Hepatic stellate cell (primary cell): ENCODE results near the gene ZFC3H1.

Experiments used
- DNase-seq: peaks from one replicate; pipeline ENCODE4 v3.0.0; 2011; ENCODE audit warnings: low spot score

Gene ZFC3H1

GRCh38 chr12:71627438-71628002 is 36.1 kb downstream of the ZFC3H1 start:
- DNase-seq, result no peak

- no peak for DNase-seq
Measured at GRCh38 chr12:71626768-71627167, 36.9 kb downstream of the ZFC3H1 start.

- no peak for DNase-seq
Measured at GRCh38 chr12:71626098-71626497, 37.5 kb downstream of the ZFC3H1 start.

- no peak for DNase-seq
Measured at GRCh38 chr12:71625476-71625875, 38.2 kb downstream of the ZFC3H1 start.

- no peak for DNase-seq
Measured at GRCh38 chr12:71621938-71622337, 41.7 kb downstream of the ZFC3H1 start.

- DNase-seq, result no peak
Measured at GRCh38 chr12:71610031-71610795, 53.4 kb downstream of the ZFC3H1 start.

- no peak for DNase-seq
Measured at GRCh38 chr12:71607494-71608330, 55.9 kb downstream of the ZFC3H1 start.

- no peak for DNase-seq
Measured at GRCh38 chr12:71605039-71605438, 58.6 kb downstream of the ZFC3H1 start.

- DNase-seq, result no peak
Measured at GRCh38 chr12:71602761-71603577, 60.7 kb downstream of the ZFC3H1 start.

- DNase-seq, result no peak
Measured at GRCh38 chr12:71601546-71601945, 62.1 kb downstream of the ZFC3H1 start.

GRCh38 chr12:71599210-71599609 is 64.4 kb downstream of the ZFC3H1 start:
- no peak for DNase-seq

GRCh38 chr12:71594214-71594948 is 69.3 kb downstream of the ZFC3H1 start:
- DNase-seq, result peak; percentile 10

- DNase-seq, result no peak
Measured at GRCh38 chr12:71592841-71593240, 70.8 kb downstream of the ZFC3H1 start.

GRCh38 chr12:71591601-71592000 is 72.0 kb downstream of the ZFC3H1 start:
- no peak for DNase-seq

- DNase-seq, result no peak
Measured at GRCh38 chr12:71589478-71589881, 74.2 kb downstream of the ZFC3H1 start.

GRCh38 chr12:71587012-71587411 is 76.6 kb downstream of the ZFC3H1 start:
- DNase-seq, result no peak

- DNase-seq, result no peak
Measured at GRCh38 chr12:71585218-71585617, 78.4 kb downstream of the ZFC3H1 start.

GRCh38 chr12:71584356-71584755 is 79.3 kb downstream of the ZFC3H1 start:
- no peak for DNase-seq

GRCh38 chr12:71582925-71583324 is 80.7 kb downstream of the ZFC3H1 start:
- no peak for DNase-seq

GRCh38 chr12:71581206-71581605 is 82.4 kb downstream of the ZFC3H1 start:
- DNase-seq, result no peak

GRCh38 chr12:71578694-71579258 is 84.9 kb downstream of the ZFC3H1 start:
- no peak for DNase-seq
